Ovary (tissue), 3 donors: ENCODE results near the gene PRKCQ.

Source experiments
- CTCF ChIP-seq, 3 donors: fragments of 450-650 bp in 2 of 3; fragments of 200-600 bp in 1 of 3; IDR thresholded peaks; one replicate each; pipeline versions ENCODE4 v1.5.1 to v1.8.0; 2016 to 2022; ENCODE audit warnings: antibody characterized with exemption in 3 of 3, mild to moderate bottlenecking in 1 of 3
- EP300 ChIP-seq: sonication (generic); formaldehyde crosslinking; IDR thresholded peaks from one replicate; pipeline ENCODE4 v1.6.1; 2017; ENCODE audit warnings: antibody characterized with exemption
- POLR2A ChIP-seq: fragments of 450-650 bp; IDR thresholded peaks from one replicate; pipeline ENCODE4 v1.6.1; 2017; ENCODE audit warnings: antibody characterized with exemption, mild to moderate bottlenecking, moderate library complexity
- donor health status: DM: no; HTN: no; CAD: no.

DNA sequence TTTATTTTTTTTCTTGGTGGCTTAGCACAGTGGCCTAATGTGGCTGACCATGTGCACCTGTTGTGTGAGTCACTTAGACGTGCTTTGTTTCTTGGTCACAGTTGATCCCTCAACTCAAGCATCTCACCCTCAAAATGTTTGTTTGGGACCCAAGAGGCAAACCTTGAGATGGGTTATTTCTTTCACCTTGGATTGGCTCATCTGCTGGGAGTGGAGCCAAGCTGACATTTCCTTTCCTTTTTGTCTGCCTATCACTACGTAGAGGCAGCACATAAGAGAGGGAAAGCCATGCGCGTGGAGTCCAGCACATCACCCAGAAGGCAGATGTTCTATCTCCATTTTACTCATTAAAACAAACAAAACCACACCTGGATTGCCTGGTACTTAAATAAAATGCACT lies 6.4 kb upstream of the PRKCQ start:
- TF ChIP-seq CTCF (IDR thresholded peaks at IDR 0.05), result no peak
- TF ChIP-seq POLR2A, result no peak
- no peak for TF ChIP-seq EP300
